IgD-negative memory B cell (primary cell): ENCODE results near the gene CHMP4B. TPM values are rescaled to one million over a fixed set of nuclear protein-coding genes. Genes with fewer than 3 reads are reported as not detected.

Experiments
- H3K27ac Mint-ChIP-seq, 3 donors: one replicate each; pipeline ENCODE4 v1.8.0; 2020 to 2022; ENCODE audit warnings: mild to moderate bottlenecking in 3 of 3, mixed read lengths in 3 of 3, moderate library complexity in 1 of 3
- H3K27me3 Mint-ChIP-seq: one replicate; pipeline ENCODE4 v1.8.0; 2021; ENCODE audit warnings: mixed read lengths
- H3K36me3 Mint-ChIP-seq: one replicate; pipeline ENCODE4 v1.8.0; 2020; ENCODE audit warnings: mild to moderate bottlenecking, mixed read lengths
- H3K4me1 Mint-ChIP-seq, 3 donors: one replicate each; pipeline ENCODE4 v1.8.0; 2020 to 2022; ENCODE audit warnings: mixed read lengths in 3 of 3, mild to moderate bottlenecking in 1 of 3
- H3K4me3 Mint-ChIP-seq, 4 donors: one replicate each; pipeline ENCODE4 v1.8.0; 2020 to 2022; ENCODE audit warnings: mild to moderate bottlenecking in 4 of 4, mixed read lengths in 4 of 4, moderate library complexity in 3 of 4
- H3K9me3 Mint-ChIP-seq, 3 donors: one replicate each; pipeline ENCODE4 v1.8.0; 2020 to 2021; ENCODE audit warnings: mixed read lengths in 3 of 3, mild to moderate bottlenecking in 1 of 3
- polyA plus RNA-seq: library from polyadenylated mRNA; unstranded; fragments of 300-500 nt; fragmentation: Illumina TruSeq; gene quantifications from one replicate; pipeline ENCODE4 v1.2.3, GENCODE V29; 2021

Gene CHMP4B
- polyA plus RNA-seq, 1 donor from 2014 or later = 11.8 TPM

GRCh38 chr20:33863440-33864323 lies 52.5 kb downstream of the CHMP4B start:
- Mint-ChIP-seq H3K9me3 (no peaks in the 10 kb centered on the region), H3K4me1 (peaks cover 13 to 15% (median 14%) of the 10 kb centered on the region in 3 donors), H3K27ac (no peak overlapping the region), H3K27me3 (no peaks in the 10 kb centered on the region), H3K36me3 (no peaks in the 10 kb centered on the region), H3K4me3 (no peak overlapping the region)

DNA sequence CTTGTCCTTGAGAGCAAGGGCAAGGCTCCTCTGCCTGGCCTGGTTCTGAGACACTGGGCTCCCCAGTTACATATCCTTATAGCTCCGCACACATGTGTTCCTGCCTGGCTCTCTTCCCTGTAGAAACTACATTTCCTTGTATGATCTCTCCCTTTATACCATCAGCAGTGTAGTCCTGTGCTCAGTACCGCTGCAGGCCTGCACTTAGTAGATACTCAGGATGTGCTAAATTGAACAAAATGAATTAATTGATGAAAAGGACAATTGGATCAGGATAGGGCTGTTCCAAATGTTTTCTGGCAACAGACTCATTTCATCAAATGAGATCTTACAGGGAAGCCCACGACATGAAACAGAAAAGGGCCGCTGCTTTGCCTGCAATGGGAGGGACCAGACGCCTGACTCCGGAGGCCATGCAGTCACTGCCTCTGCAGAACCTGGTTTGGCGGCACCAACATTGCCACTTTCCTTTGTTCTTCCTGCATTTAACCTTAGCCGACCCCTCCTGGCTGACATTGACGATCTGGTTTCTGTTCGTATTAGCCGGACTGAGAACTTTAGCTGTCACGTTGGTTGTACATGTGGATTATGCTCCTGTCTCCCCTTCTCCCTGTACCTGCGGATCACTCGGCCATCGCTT lies 53.3 kb downstream of the CHMP4B start:
- Mint-ChIP-seq H3K4me3 (no peak overlapping the region), H3K27me3 (peaks cover 2% of the 10 kb centered on the region), H3K4me1 (peaks cover 6 to 7% (median 6%) of the 10 kb centered on the region in 3 donors), H3K36me3 (no peaks in the 10 kb centered on the region), H3K9me3 (no peaks in the 10 kb centered on the region), H3K27ac (no peak overlapping the region)

DNA sequence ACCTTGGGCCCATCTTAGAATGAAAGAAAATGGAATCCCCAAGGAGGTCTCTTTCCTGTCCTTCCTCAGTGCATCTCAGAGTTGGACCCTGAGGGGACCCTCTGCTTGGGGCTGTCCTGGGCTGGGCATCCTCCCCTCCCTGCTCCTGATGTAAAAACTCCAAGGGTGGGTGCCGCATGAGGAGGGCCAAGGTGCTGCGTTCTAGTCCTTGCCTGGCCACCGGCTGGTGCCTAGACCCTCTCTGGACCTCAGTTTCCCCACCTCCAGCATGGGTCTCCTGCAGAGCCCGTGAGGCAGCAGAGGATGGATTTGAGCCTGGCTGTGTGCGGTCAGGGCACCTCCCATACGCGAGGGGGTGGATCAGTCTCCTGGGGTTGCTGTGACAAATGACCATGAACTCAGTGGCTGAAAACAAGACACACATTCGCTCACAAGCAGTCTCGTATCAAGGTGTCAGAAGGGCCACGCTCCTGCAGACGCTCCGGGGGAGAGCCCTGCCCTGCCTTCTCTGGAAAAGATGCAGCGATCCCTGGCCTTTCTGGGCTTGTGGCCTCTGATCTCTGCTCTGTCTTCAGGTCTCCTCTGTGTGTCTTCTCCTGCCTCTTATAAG lies 54.7 kb downstream of the CHMP4B start:
- Mint-ChIP-seq H3K9me3 (no peaks in the 10 kb centered on the region), H3K4me1 (peaks cover 2 to 3% (median 3%) of the 10 kb centered on the region in 3 donors), H3K36me3 (peaks cover 1% of the 10 kb centered on the region), H3K27ac (no peak overlapping the region), H3K27me3 (peaks cover 2% of the 10 kb centered on the region), H3K4me3 (no peak overlapping the region)

DNA sequence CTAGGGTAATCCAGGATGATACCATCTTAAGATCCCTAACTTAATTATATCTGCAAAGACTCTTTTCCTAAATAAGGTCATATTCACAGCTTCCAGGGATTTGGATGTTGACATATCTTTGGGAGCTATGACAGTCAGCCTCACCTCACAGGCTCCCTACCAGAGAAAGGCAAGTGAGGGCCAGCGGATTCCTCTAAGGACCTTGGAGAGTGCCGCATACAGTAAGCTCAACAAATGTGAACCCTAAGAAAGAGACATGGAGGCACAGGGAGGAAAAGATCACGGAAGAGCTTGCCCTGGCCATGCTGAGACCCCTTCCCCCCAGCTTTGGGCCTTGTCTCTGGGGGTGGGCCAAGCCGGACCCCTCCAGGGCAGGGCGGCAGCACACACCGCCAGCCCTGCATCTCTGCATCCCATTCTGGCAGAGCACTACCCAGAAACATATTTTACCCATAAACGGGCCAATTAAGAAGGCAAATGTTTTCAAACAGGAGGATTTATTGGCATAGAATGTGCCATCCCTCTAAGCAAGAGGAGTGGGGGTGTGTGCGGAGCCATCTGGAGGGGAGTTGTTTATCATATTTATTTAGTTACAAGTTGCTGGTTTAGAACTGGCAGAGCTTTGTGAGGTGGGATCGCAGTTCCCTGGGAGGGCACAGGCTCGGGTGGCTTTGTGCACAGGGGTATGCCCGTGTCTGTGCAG lies 55.4 kb downstream of the CHMP4B start:
- Mint-ChIP-seq H3K9me3 (no peaks in the 10 kb centered on the region), H3K4me1 (peaks cover 2 to 3% (median 2%) of the 10 kb centered on the region in 3 donors), H3K4me3 (no peak overlapping the region), H3K27ac (no peak overlapping the region), H3K36me3 (peaks cover 1% of the 10 kb centered on the region), H3K27me3 (peaks cover 2% of the 10 kb centered on the region)

DNA sequence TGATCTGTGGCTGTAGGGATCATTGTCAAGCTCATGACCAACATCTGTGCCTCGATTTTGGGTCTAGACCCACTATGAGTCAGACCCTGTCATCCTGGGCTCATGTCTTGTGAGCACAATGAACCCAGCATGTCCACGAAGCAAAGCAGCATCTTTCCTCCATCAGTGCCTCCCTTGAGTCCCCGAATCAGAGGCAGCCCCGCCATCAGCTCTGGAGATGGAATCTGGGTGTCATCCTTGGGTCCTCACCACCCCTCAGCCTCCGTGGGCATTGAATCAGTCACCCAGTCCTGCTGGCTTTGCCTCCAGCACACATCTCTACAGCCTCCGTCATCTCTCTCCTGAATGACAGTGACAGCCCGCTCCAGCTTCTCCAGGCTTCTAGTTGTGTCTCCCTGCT lies 56.9 kb downstream of the CHMP4B start:
- peaks cover 0 to 3% (median 2%) of the 10 kb centered on the region in 3 donors for H3K4me1 Mint-ChIP-seq
- H3K4me3 Mint-ChIP-seq = peak overlapping the region in 1 of 4 donors; percentile 14
- no peak overlapping the region for H3K27ac Mint-ChIP-seq
- peaks cover 1% of the 10 kb centered on the region for H3K36me3 Mint-ChIP-seq
- peaks cover 2% of the 10 kb centered on the region for H3K27me3 Mint-ChIP-seq
- H3K9me3 Mint-ChIP-seq = no peaks in the 10 kb centered on the region

- H3K27ac Mint-ChIP-seq = no peak overlapping the region
- H3K4me3 Mint-ChIP-seq = no peak overlapping the region
- peaks cover 2% of the 10 kb centered on the region for H3K27me3 Mint-ChIP-seq
- H3K9me3 Mint-ChIP-seq = no peaks in the 10 kb centered on the region
- H3K36me3 Mint-ChIP-seq = peaks cover 1% of the 10 kb centered on the region
- H3K4me1 Mint-ChIP-seq = peaks cover 0 to 2% (median under 1%) of the 10 kb centered on the region in 3 donors
Measured at GRCh38 chr20:33868595-33868994, 57.4 kb downstream of the CHMP4B start.

GRCh38 chr20:33869283-33869682 lies 58.1 kb downstream of the CHMP4B start:
- Mint-ChIP-seq H3K9me3 (no peaks in the 10 kb centered on the region), H3K36me3 (peaks cover 1% of the 10 kb centered on the region), H3K27me3 (peaks cover 2% of the 10 kb centered on the region), H3K4me3 (no peak overlapping the region), H3K4me1 (peaks cover 0 to 2% (median 1%) of the 10 kb centered on the region in 3 donors), H3K27ac (no peak overlapping the region)

GRCh38 chr20:33871362-33871761 lies 60.2 kb downstream of the CHMP4B start:
- Mint-ChIP-seq H3K36me3 (peaks cover 1% of the 10 kb centered on the region), H3K27ac (peak overlapping the region in 1 of 3 donors; percentile 31), H3K4me1 (peaks cover 10 to 13% (median 11%) of the 10 kb centered on the region in 3 donors), H3K4me3 (no peak overlapping the region), H3K27me3 (peaks cover 2% of the 10 kb centered on the region), H3K9me3 (no peaks in the 10 kb centered on the region)

GRCh38 chr20:33874129-33874528 lies 63.0 kb downstream of the CHMP4B start:
- H3K4me3 Mint-ChIP-seq = no peak overlapping the region
- H3K4me1 Mint-ChIP-seq = peaks cover 10 to 16% (median 11%) of the 10 kb centered on the region in 3 donors
- H3K36me3 Mint-ChIP-seq = peaks cover 4% of the 10 kb centered on the region
- H3K27ac Mint-ChIP-seq = peak overlapping the region in 1 of 3 donors; percentile 5
- H3K27me3 Mint-ChIP-seq = peaks cover 2% of the 10 kb centered on the region
- H3K9me3 Mint-ChIP-seq = peaks cover 0 to 2% (median 0%) of the 10 kb centered on the region in 3 donors

- peaks cover 10 to 16% (median 11%) of the 10 kb centered on the region in 3 donors for H3K4me1 Mint-ChIP-seq
- peak overlapping the region; percentile 20 to 54 (median 46) for H3K27ac Mint-ChIP-seq
- H3K36me3 Mint-ChIP-seq = peaks cover 4% of the 10 kb centered on the region
- H3K9me3 Mint-ChIP-seq = peaks cover 0 to 2% (median 0%) of the 10 kb centered on the region in 3 donors
- H3K27me3 Mint-ChIP-seq = no peaks in the 10 kb centered on the region
- H3K4me3 Mint-ChIP-seq = peak overlapping the region in 1 of 4 donors; percentile 26
Measured at GRCh38 chr20:33875055-33875454, 63.9 kb downstream of the CHMP4B start.

DNA sequence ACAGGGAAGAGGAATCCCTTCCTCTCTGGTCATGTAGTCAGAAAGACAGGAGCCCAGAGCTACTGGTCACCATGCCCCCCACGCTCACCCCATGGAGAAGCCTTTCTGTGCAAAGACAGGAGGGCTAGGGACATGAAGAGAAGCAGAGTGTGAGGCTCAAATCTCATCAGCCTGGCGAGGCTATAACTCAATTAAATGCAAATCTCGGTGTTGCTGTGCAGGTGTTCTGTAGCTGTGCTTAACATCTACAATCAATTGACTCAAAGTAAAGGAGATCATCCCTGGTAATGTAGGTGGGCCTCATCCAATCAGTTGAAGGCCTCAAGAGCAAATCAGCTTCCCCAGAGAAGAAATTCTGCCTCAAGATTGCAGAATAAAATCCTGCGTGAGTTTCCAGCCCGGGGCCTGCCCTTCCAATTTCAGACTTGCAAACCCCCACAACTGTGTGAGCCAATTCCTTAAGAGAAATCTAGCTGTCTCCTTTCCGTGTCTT lies 64.4 kb downstream of the CHMP4B start:
- H3K27ac Mint-ChIP-seq = peak overlapping the region; percentile 20 to 54 (median 46)
- no peaks in the 10 kb centered on the region for H3K27me3 Mint-ChIP-seq
- peaks cover 2% of the 10 kb centered on the region for H3K36me3 Mint-ChIP-seq
- H3K4me3 Mint-ChIP-seq = peak overlapping the region in 2 of 4 donors; percentile 10 to 13
- H3K4me1 Mint-ChIP-seq = peaks cover 10 to 20% (median 11%) of the 10 kb centered on the region in 3 donors
- peaks cover 0 to 4% (median 0%) of the 10 kb centered on the region in 3 donors for H3K9me3 Mint-ChIP-seq

- peak overlapping the region in 1 of 4 donors; percentile 88 for H3K4me3 Mint-ChIP-seq
- H3K27me3 Mint-ChIP-seq = peaks cover 1% of the 10 kb centered on the region
- peaks cover 0 to 4% (median 0%) of the 10 kb centered on the region in 3 donors for H3K9me3 Mint-ChIP-seq
- H3K4me1 Mint-ChIP-seq = peaks cover 19 to 36% (median 24%) of the 10 kb centered on the region in 3 donors
- H3K36me3 Mint-ChIP-seq = peaks cover 5% of the 10 kb centered on the region
- H3K27ac Mint-ChIP-seq = no peak overlapping the region
Measured at GRCh38 chr20:33878583-33878982, 67.4 kb downstream of the CHMP4B start.

GRCh38 chr20:33880396-33880795 lies 69.2 kb downstream of the CHMP4B start:
- Mint-ChIP-seq H3K36me3 (peaks cover 5% of the 10 kb centered on the region), H3K4me3 (peak overlapping the region in 2 of 4 donors; percentile 41 to 73), H3K27ac (no peak overlapping the region), H3K27me3 (peaks cover 1% of the 10 kb centered on the region), H3K9me3 (peaks cover 0 to 4% (median 0%) of the 10 kb centered on the region in 3 donors), H3K4me1 (peaks cover 18 to 37% (median 26%) of the 10 kb centered on the region in 3 donors)

GRCh38 chr20:33881989-33882388 lies 70.8 kb downstream of the CHMP4B start:
- H3K4me3 Mint-ChIP-seq = no peak overlapping the region
- peaks cover 13 to 35% (median 22%) of the 10 kb centered on the region in 3 donors for H3K4me1 Mint-ChIP-seq
- H3K36me3 Mint-ChIP-seq = peaks cover 5% of the 10 kb centered on the region
- H3K27ac Mint-ChIP-seq = no peak overlapping the region
- peaks cover 0 to 4% (median 0%) of the 10 kb centered on the region in 3 donors for H3K9me3 Mint-ChIP-seq
- H3K27me3 Mint-ChIP-seq = peaks cover 1% of the 10 kb centered on the region
